NCI-H774 (cell line): ENCODE measurements around the gene TP53I13.
"Not testable (repeated sequence)": the region's sequence is repeated elsewhere in the genome, so short reads cannot be mapped to it uniquely, and the experiment has no call there.

Experiments
- DNase-seq: peaks from one replicate; lab custom pipeline; 2025; lab: John Stamatoyannopoulos, UW

The TP53I13 gene

GRCh38 chr17:29568331-29569244 is at the start of gene TP53I13:
Gene TP53I13, plus strand, starts transcription at chr17:29568701. Its CDS starts 58 bp downstream, at chr17:29568759.
- DNase-seq = peak; percentile 88

GRCh38 chr17:29524692-29525091 is 43.8 kb upstream of the TP53I13 start:
- DNase-seq = no peak

- DNase-seq = no peak
Observed at GRCh38 chr17:29526322-29526721, 42.2 kb upstream of the TP53I13 start.

GRCh38 chr17:29533976-29534375 is 34.5 kb upstream of the TP53I13 start:
- no peak for DNase-seq

GRCh38 chr17:29544066-29544465 is 24.4 kb upstream of the TP53I13 start:
- no peak for DNase-seq

- no peak for DNase-seq
Observed at GRCh38 chr17:29546085-29546484, 22.4 kb upstream of the TP53I13 start.

GRCh38 chr17:29546830-29547229 is 21.7 kb upstream of the TP53I13 start:
- no peak for DNase-seq

GRCh38 chr17:29549177-29549923 is 19.2 kb upstream of the TP53I13 start:
- DNase-seq = no peak

GRCh38 chr17:29555840-29556239 is 12.7 kb upstream of the TP53I13 start:
- DNase-seq = no peak

GRCh38 chr17:29557085-29557738 is 11.3 kb upstream of the TP53I13 start:
- no peak for DNase-seq

GRCh38 chr17:29557739-29558116 is 10.8 kb upstream of the TP53I13 start:
- DNase-seq = no peak

- DNase-seq = not testable (repeated sequence)
Observed at GRCh38 chr17:29558139-29558538, 10.4 kb upstream of the TP53I13 start.

- peak; percentile 37 for DNase-seq
Observed at GRCh38 chr17:29559640-29560039, 8.9 kb upstream of the TP53I13 start.

GRCh38 chr17:29560316-29560715 is 8.2 kb upstream of the TP53I13 start:
- no peak for DNase-seq

- DNase-seq = no peak
Observed at GRCh38 chr17:29561554-29562517, 6.7 kb upstream of the TP53I13 start.

GRCh38 chr17:29562615-29563014 is 5.9 kb upstream of the TP53I13 start:
- no peak for DNase-seq

- no peak for DNase-seq
Observed at GRCh38 chr17:29563816-29564215, 4.7 kb upstream of the TP53I13 start.

- DNase-seq = peak; percentile 76
Observed at GRCh38 chr17:29565643-29566472, 2.6 kb upstream of the TP53I13 start.

- DNase-seq = peak; percentile 81
Observed at GRCh38 chr17:29566473-29567303, 1.8 kb upstream of the TP53I13 start, which contains the start of gene ABHD15. Gene ABHD15, minus strand, starts transcription at chr17:29567037. Its CDS starts 71 bp downstream, at chr17:29566966.

GRCh38 chr17:29567304-29567553 is 1.3 kb upstream of the TP53I13 start:
- DNase-seq = no peak
